ENCODE data around the gene CENPT. TPM values are rescaled to one million over a fixed set of nuclear protein-coding genes. Genes with fewer than 3 reads are reported as not detected.
"Not testable (repeated sequence)": the region's sequence is repeated elsewhere in the genome, so short reads cannot be mapped to it uniquely, and the experiment has no call there.

Gene CENPT
- total and polyA plus RNA-seq, 10 of the 15 experiments (the other 5 are each of a cell fraction or from before 2014, with no cell fraction given): 1.1 to 45.7 (median 24.5) TPM

- no peak for ATAC-seq
- DNase-seq (ENCODE audit: low read depth, low spot score): no peak
- intact Hi-C loops (cut with micrococcal nuclease; ENCODE audit: unreplicated experiment): no loop called here
Observed at GRCh38 chr16:67837811-67838210, 9.7 kb downstream of the CENPT start.

DNA sequence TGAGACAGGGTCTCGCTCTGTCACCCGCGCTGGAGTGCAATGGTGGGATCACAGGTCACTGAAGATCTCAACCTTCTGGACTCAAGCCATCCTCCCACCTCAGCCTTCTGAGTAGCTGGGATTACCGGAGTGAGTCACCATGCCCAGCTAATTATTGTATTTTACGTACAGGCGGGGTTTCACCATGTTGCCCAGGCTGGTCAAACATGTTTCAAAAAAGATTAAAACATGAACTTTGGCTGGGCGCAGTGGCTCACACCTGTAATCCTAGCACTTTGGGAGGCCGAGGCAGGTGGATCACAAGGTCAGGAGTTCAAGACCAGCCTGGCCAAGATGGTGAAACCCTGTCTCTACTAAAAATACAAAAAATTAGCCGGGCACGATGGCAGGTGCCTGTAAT is 10.3 kb downstream of the CENPT start:
- intact Hi-C loops (cut with micrococcal nuclease; ENCODE audit: unreplicated experiment); H3K9ac ChIP-seq (ENCODE audit: control insufficient read depth, insufficient read depth, low read length); BruUV-seq (replicated peaks); H3K9me3 ChIP-seq (replicated peaks; ENCODE audit: control insufficient read depth, insufficient read depth, low read length); ATAC-seq; H3K27ac ChIP-seq (ENCODE audit: control insufficient read depth, insufficient read depth); DNase-seq (ENCODE audit: low read depth, low spot score); FAIRE-seq; H3K4me2 ChIP-seq (ENCODE audit: control insufficient read depth, insufficient read depth); H2AFZ ChIP-seq (ENCODE audit: control insufficient read depth, low read depth, low read length); H3K36me3 ChIP-seq (ENCODE audit: control insufficient read depth in 2 of 2, insufficient read depth in 2 of 2, low read length in 1 of 2); H3K4me3 ChIP-seq; in situ Hi-C loops (cut with MboI); H4K20me1 ChIP-seq (ENCODE audit: control insufficient read depth, insufficient read depth); H3K27me3 ChIP-seq (replicated peaks in 1 of 2; ENCODE audit: control insufficient read depth in 2 of 2, insufficient read depth in 2 of 2, low read length in 1 of 2): not testable (repeated sequence)
- WGBS (ENCODE audit: insufficient coverage, insufficient replicate concordance, low lambda C conversion rate, missing lambda C conversion rate): 73% methylated on average over 9 of the region's 10 CpGs
- ChIA-PET RAD21 (ENCODE audit: unreplicated experiment) (interaction anchor here (0.9 kb wide), 1 partner anchor 28 kb away, joined by 3 read pairs; no protein-coding TSS in a partner anchor), SMC1A (ENCODE audit: uncharacterized antibody, unreplicated experiment) (interaction anchor here (1.0 kb wide), 1 partner anchor 7 kb away, joined by 3 read pairs; no protein-coding TSS in a partner anchor), POLR2A (interaction anchor here (0.7 kb wide), 1 partner anchor 23 kb away, joined by 3 read pairs; no protein-coding TSS in a partner anchor), CTCF (interaction anchor here (1.1 to 2.2 kb wide), 2 partner anchors 21 to 24 kb away, joined by 3 to 8 read pairs; no protein-coding TSS in a partner anchor)
- Histone ChIP-seq H3K79me2 (ENCODE audit: control insufficient read depth, insufficient read depth, low read length) (peaks cover 13% of the 10 kb centered on the region), H3K4me1 (ENCODE audit: control insufficient read depth, insufficient read depth, low read length) (peaks cover 10% of the 10 kb centered on the region)

More at GRCh38 chr16:67837811-67838210, 9.7 kb downstream of the CENPT start:
- CTCF ChIA-PET: no interaction called here
- H3K9me3 ChIP-seq (replicated peaks; ENCODE audit: control insufficient read depth, insufficient read depth, low read length): no peaks in the 10 kb centered on the region
- H3K4me3 ChIP-seq: no peak overlapping the region
- SMC1A ChIA-PET (ENCODE audit: uncharacterized antibody, unreplicated experiment): interaction anchor here (0.6 kb wide), 1 partner anchor 70 kb away, joined by 3 read pairs; no protein-coding TSS in a partner anchor
- peaks cover 7% of the 10 kb centered on the region; the same call in 1 of the 2 replicates for H3K4me1 ChIP-seq (ENCODE audit: control insufficient read depth, insufficient read depth, low read length)
- POLR2A ChIA-PET: interaction anchor here (0.7 kb wide), 1 partner anchor 24 kb away, joined by 3 read pairs; no protein-coding TSS in a partner anchor
- no peaks in the 10 kb centered on the region for H3K27me3 ChIP-seq (replicated peaks in 1 of 2; ENCODE audit: control insufficient read depth in 2 of 2, insufficient read depth in 2 of 2, low read length in 1 of 2)
- H3K9ac ChIP-seq (ENCODE audit: control insufficient read depth, insufficient read depth, low read length): no peak overlapping the region
- RAD21 ChIA-PET (ENCODE audit: unreplicated experiment): interaction anchor here (0.6 to 0.9 kb wide), 2 partner anchors 28 to 284 kb away, joined by 3 read pairs; no protein-coding TSS in a partner anchor
- no peaks in the 10 kb centered on the region for H3K36me3 ChIP-seq (ENCODE audit: control insufficient read depth in 2 of 2, insufficient read depth in 2 of 2, low read length in 1 of 2)
- H2AFZ ChIP-seq (ENCODE audit: control insufficient read depth, low read depth, low read length): no peak overlapping the region
- H3K79me2 ChIP-seq (ENCODE audit: control insufficient read depth, insufficient read depth, low read length): peaks cover 12% of the 10 kb centered on the region
- no peak for FAIRE-seq
- H3K4me2 ChIP-seq (ENCODE audit: control insufficient read depth, insufficient read depth): no peak overlapping the region
- TF ChIP-seq NFXL1 (IDR thresholded peaks at IDR 0.05; ENCODE audit: borderline replicate concordance) (no peak), YY1 (IDR thresholded peaks at IDR 0.05; ENCODE audit: low read depth, low read length) (no peak), LARP7 (IDR thresholded peaks at IDR 0.05) (no peak), MTA3 (IDR thresholded peaks at IDR 0.05; ENCODE audit: borderline replicate concordance, low read length) (no peak), RAD51 (IDR thresholded peaks at IDR 0.05) (no peak), IRF4 (IDR thresholded peaks at IDR 0.05; ENCODE audit: low read depth, low read length) (no peak), BMI1 (IDR thresholded peaks at IDR 0.05; ENCODE audit: borderline replicate concordance) (no peak), HDGF (IDR thresholded peaks at IDR 0.05) (no peak), NFIC (IDR thresholded peaks at IDR 0.05; ENCODE audit: low read depth, low read length) (no peak), SIN3A (IDR thresholded peaks at IDR 0.05; ENCODE audit: low read depth, low read length) (no peak), SREBF1 (IDR thresholded peaks at IDR 0.05; ENCODE audit: low read length) (no peak), NFYA (IDR thresholded peaks at IDR 0.05; ENCODE audit: borderline replicate concordance, low read depth, low read length) (no peak), RBBP5 (conservative IDR thresholded peaks at IDR 0.05) (no peak), EP300 (IDR thresholded peaks at IDR 0.05; ENCODE audit: borderline replicate concordance in 1 of 2, control insufficient read depth in 1 of 2, low read depth in 2 of 2, low read length in 2 of 2) (no peak), GATAD2B (conservative IDR thresholded peaks at IDR 0.05; ENCODE audit: low read depth) (no peak), ZSCAN29 (IDR thresholded peaks at IDR 0.05) (no peak)
- WGBS (ENCODE audit: insufficient coverage, insufficient replicate concordance, low lambda C conversion rate, missing lambda C conversion rate): 14% methylated on average over 2 of the region's 2 CpGs
- BruUV-seq (replicated peaks): no TSS peak
- no peak overlapping the region for H3K27ac ChIP-seq (ENCODE audit: control insufficient read depth, insufficient read depth)
- in situ Hi-C loops (cut with MboI): no loop called here
- no peaks in the 10 kb centered on the region for H4K20me1 ChIP-seq (ENCODE audit: control insufficient read depth, insufficient read depth)

Measured in GM12878 (cell line).